Prostate gland (tissue), 2 donors: ENCODE data around the gene PBX4.
A peak's percentile ranks its signal among the peaks of the same experiment; 100 is the strongest.

ENCODE experiments used
- POLR2A ChIP-seq: fragments of 450-650 bp; IDR thresholded peaks from one replicate; pipeline ENCODE4 v1.6.1; 2016; ENCODE audit warnings: antibody characterized with exemption, mild to moderate bottlenecking
- POLR2AphosphoS5 ChIP-seq: sonication (generic); formaldehyde crosslinking; IDR thresholded peaks from one replicate; pipeline ENCODE4 v1.6.1; 2017; ENCODE audit warnings: antibody characterized with exemption
- TF ChIP-seq, protein P1 (sequence below), 4 experiments: fragments of 200-600 bp in 2 of 4; fragments of 450-650 bp in 2 of 4; sonication (generic) in 2 of 4; IDR thresholded peaks; 1 replicate in 3 of 4; 2 replicates in 1 of 4; pipeline ENCODE4 v1.5.1; 2016 to 2019; ENCODE audit warnings: antibody characterized with exemption in 4 of 4, mild to moderate bottlenecking in 2 of 4, moderate library complexity in 2 of 4

DNA sequence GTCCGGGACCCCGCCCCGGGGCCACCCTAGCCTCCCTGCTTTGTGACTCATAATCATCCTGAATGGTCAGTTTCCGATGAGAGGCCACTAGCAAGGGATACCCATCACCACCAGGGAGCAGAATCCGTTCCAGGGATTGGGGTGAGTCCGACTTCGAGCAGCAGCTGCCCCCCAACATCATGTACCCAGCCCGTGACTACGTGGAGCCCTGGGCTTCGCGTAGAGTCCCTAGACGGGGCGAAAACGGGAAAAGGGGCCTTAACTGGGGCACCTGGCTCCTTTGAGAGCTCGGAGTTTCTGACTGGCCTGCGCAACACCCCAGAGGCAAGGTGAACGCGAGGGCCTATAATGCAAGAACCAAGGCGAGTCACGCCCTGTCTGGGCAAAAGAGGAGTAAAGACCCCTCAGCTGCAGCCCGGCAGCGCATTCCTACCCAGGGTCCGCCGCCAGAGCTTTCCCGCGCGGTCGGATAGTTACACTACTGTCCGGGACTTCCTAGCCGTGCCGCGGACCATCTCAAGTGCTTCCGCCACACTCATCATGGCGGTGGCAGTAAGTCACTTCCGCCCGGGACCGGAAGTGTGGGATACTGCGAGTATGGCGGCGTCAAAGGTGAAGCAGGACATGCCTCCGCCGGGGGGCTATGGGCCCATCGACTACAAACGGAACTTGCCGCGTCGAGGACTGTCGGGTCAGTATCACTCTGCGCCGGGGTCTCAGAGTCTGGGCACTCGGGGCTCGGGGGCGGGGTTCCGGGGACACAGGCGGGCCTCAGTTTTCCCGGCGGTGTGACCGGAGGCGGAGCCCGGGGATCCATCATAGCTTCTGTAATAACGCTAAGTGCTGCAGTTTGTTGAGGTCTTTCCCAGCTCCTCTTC is 102.6 kb downstream of the PBX4 start, which contains the start of gene NDUFA13:
- TF ChIP-seq, protein P1, sequence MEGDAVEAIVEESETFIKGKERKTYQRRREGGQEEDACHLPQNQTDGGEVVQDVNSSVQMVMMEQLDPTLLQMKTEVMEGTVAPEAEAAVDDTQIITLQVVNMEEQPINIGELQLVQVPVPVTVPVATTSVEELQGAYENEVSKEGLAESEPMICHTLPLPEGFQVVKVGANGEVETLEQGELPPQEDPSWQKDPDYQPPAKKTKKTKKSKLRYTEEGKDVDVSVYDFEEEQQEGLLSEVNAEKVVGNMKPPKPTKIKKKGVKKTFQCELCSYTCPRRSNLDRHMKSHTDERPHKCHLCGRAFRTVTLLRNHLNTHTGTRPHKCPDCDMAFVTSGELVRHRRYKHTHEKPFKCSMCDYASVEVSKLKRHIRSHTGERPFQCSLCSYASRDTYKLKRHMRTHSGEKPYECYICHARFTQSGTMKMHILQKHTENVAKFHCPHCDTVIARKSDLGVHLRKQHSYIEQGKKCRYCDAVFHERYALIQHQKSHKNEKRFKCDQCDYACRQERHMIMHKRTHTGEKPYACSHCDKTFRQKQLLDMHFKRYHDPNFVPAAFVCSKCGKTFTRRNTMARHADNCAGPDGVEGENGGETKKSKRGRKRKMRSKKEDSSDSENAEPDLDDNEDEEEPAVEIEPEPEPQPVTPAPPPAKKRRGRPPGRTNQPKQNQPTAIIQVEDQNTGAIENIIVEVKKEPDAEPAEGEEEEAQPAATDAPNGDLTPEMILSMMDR (IDR thresholded peaks at IDR 0.05) = peak in 1 of 4 experiments; percentile 19
- TF ChIP-seq POLR2A (peak; percentile 62), POLR2AphosphoS5 (peak; percentile 99)
